ENCODE results near the gene KRTAP22-1. TPM values are rescaled to one million over a fixed set of nuclear protein-coding genes. Genes with fewer than 3 reads are reported as not detected.

Gene KRTAP22-1
- total RNA-seq, 4 donors from 2014 or later: not detected

DNA sequence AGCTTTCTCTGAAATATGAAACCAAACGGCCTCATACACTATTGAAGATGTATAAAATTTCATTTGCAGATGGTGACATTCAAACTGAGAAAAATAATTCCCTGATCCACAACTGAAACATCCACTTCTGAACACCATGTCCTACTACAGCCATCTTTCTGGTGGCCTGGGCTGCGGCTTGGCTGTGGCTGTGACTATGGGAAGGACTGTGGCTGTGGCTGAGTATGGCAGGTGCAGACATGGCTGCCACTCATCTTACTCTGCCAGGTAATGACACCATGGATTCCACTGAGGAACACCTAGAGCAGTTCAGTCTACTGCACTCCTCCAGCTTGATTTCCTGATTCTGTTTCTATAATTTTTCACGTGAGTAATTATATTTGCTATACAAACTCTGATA, 19.6 kb downstream of the KRTAP22-1 start, which contains the start of gene KRTAP20-4:
TSS of gene KRTAP20-4 (plus strand) at position 106 of the 400 bp plus-strand sequence.
- DNase-seq (ENCODE audit: low spot score) (no peak), ATAC-seq (ENCODE audit: low FRiP score) (no peak)
- TF ChIP-seq CTCF (IDR thresholded peaks at IDR 0.05): no peak

- DNase-seq (ENCODE audit: low spot score) (no peak), ATAC-seq (ENCODE audit: low FRiP score) (peak; percentile 51)
- TF ChIP-seq CTCF (IDR thresholded peaks at IDR 0.05): no peak
These were observed 22.5 kb downstream of the KRTAP22-1 start for GRCh38 chr21:30623362-30623761.

- no peak for TF ChIP-seq CTCF (IDR thresholded peaks at IDR 0.05)
- ATAC-seq (ENCODE audit: low FRiP score): no peak
These were observed 24.7 kb downstream of the KRTAP22-1 start for GRCh38 chr21:30625449-30626165.

DNA sequence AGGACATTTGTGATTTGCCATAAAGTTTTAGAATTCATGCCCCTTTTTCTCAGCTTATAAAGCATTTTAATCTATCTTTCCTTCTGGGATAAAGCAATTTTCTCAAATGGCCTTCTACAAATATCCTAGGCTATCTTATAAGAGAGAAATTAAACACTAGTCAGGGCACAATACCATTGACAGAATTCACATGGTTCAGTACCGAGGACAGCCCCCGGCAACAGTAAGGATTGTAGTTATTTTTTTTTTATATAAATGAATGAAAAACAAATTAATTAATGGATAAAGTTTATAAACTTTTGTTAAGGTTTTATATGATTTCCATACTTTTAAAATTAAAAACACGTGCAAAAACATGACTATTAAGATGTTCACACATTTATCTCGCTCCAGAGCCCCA, 27.2 kb downstream of the KRTAP22-1 start:
- DNase-seq (ENCODE audit: low spot score) (no peak), ATAC-seq (ENCODE audit: low FRiP score) (no peak)
- TF ChIP-seq CTCF (IDR thresholded peaks at IDR 0.05): no peak

More at GRCh38 chr21:30625449-30626165, 24.7 kb downstream of the KRTAP22-1 start:
- DNase-seq (ENCODE audit: low spot score): no peak

DNA sequence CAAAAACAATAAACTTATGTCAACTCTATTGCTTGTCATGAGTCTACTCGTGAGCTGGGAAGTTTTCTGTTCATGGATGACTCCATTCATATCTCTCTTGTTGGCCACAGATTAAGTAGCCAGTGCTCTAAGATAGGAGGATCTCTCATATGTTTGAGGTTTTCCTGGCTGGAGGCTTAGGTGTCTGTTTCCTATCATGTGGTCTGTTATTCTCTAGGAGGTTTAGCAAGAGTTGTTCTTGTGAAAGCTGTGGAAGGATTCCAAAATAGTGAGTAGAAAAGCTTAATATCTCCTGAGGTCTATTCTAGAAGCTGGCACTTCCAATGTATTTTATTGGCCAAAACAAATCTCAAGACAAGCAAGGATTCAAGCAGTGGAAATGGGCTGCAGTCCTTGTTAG, 28.3 kb downstream of the KRTAP22-1 start:
- DNase-seq (ENCODE audit: low spot score): no peak
- TF ChIP-seq CTCF (IDR thresholded peaks at IDR 0.05): no peak
- peak; percentile 86 for ATAC-seq (ENCODE audit: low FRiP score)

GRCh38 chr21:30634906-30635305, 34.0 kb downstream of the KRTAP22-1 start, which contains the start of gene KRTAP20-2:
Gene KRTAP20-2, plus strand, starts transcription at chr21:30635206. Its CDS starts 58 bp downstream, at chr21:30635264.
- no peak for DNase-seq (ENCODE audit: low spot score)
- no peak for ATAC-seq (ENCODE audit: low FRiP score)
- TF ChIP-seq CTCF (IDR thresholded peaks at IDR 0.05): no peak

DNA sequence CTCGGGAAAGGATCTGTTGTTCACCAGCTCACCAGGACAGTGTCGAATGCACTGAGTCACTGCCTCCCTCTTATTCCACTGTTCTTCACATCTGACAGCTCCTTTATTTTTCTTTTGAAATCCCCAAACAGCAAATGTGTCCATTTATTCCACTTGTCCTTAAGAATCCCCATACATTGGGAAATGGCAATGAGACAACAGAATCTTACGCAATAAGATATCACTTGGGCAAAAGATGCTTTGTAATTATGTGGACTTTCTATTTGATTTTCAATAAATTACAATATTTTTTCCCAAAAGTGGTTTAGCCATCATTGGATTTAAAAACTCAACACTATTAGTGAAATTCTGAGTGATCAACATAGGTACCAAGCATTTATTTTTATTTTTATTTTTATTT, 37.8 kb downstream of the KRTAP22-1 start:
- DNase-seq (ENCODE audit: low spot score) (no peak), ATAC-seq (ENCODE audit: low FRiP score) (no peak)
- TF ChIP-seq CTCF (IDR thresholded peaks at IDR 0.05): no peak

Measured in omental fat pad (tissue), 4 donors.